ENCODE measurements around the gene SKOR1.

GRCh38 chr15:67783303-67783702 is 42.0 kb upstream of the SKOR1 start:
- TF ChIP-seq CTCF (IDR thresholded peaks at IDR 0.05; ENCODE audit: insufficient read depth, low read depth, low read length) (no peak), EZH2 (IDR thresholded peaks at IDR 0.05; ENCODE audit: insufficient read depth, low read length) (no peak)
